Measurements from ENCODE around the gene MEP1B. TPM values are rescaled to one million over a fixed set of nuclear protein-coding genes. Genes with fewer than 3 reads are reported as not detected.

MEP1B gene
- total RNA-seq, 1 experiment from 2014 or later = not detected

- no peak for DNase-seq (ENCODE audit: low spot score)
Measured at GRCh38 chr18:32264401-32264800, 74.6 kb downstream of the MEP1B start.

GRCh38 chr18:32267463-32267862, 77.6 kb downstream of the MEP1B start:
- DNase-seq (ENCODE audit: low spot score) = no peak

Other genes with a start within 250 kb of the MEP1B start
- 39.6 and 48.1 TPM in 2 replicates for gene TRAPPC8, start 246.9 kb upstream of the MEP1B start, total RNA-seq (2014; rRNA removed; shearing (Covaris generic))
- gene RNF125, start 171.2 kb upstream of the MEP1B start, total RNA-seq (2014; rRNA removed; shearing (Covaris generic)) = 0.02 and 0.36 TPM in 2 replicates
- gene RNF138, start 98.2 kb upstream of the MEP1B start, total RNA-seq (2014; rRNA removed; shearing (Covaris generic)) = 40.6 and 65.3 TPM in 2 replicates